SK-N-SH treated with all-trans-retinoic acid at 6 μM for 48 hours (cell line): Measurements from ENCODE around the gene TRIM2.

Experiments
- ARNTL ChIP-seq: fragments of 450-650 bp; formaldehyde crosslinking; IDR thresholded peaks from 2 replicates; pipeline ENCODE4 v1.5.0; 2020; ENCODE audit warnings: low read depth, mild to moderate bottlenecking, moderate library complexity, borderline replicate concordance
- BACH2 ChIP-seq: fragments of 250-450 bp; sonication (Bioruptor Pico); IDR thresholded peaks from 2 replicates; pipeline ENCODE4 v1.9.0; 2021; ENCODE audit warnings: mild to moderate bottlenecking, borderline replicate concordance
- CREB5 ChIP-seq: fragments of 250-450 bp; sonication (Bioruptor Pico); IDR thresholded peaks from 2 replicates; pipeline ENCODE4 v1.5.1; 2020; ENCODE audit warnings: low read depth, mild to moderate bottlenecking, moderate library complexity
- CSRNP3 ChIP-seq: fragments of 250-450 bp; sonication (Bioruptor Pico); IDR thresholded peaks from 2 replicates; pipeline ENCODE4 v1.5.1; 2021; ENCODE audit warnings: mild to moderate bottlenecking, moderate library complexity
- ESRRG ChIP-seq: fragments of 250-450 bp; sonication (Bioruptor Pico); IDR thresholded peaks from 2 replicates; pipeline ENCODE4 v1.6.1; 2021; ENCODE audit warnings: mild to moderate bottlenecking
- ISL1 ChIP-seq: fragments of 250-450 bp; sonication (Bioruptor Pico); IDR thresholded peaks from 2 replicates; pipeline ENCODE4 v2.1.2; 2022; ENCODE audit warnings: mild to moderate bottlenecking, moderate library complexity
- PPARA ChIP-seq: fragments of 250-450 bp; sonication (Bioruptor Pico); IDR thresholded peaks from 2 replicates; pipeline ENCODE4 v1.5.0; 2020; ENCODE audit warnings: mild to moderate bottlenecking, borderline replicate concordance
- RARB ChIP-seq: fragments of 250-450 bp; sonication (Bioruptor Pico); IDR thresholded peaks from 2 replicates; pipeline ENCODE4 v1.8.0; 2021; ENCODE audit warnings: mild to moderate bottlenecking, moderate library complexity
- TCF4 ChIP-seq: fragments of 250-450 bp; sonication (Bioruptor Pico); IDR thresholded peaks from 2 replicates; pipeline ENCODE4 v1.8.0; 2021; ENCODE audit warnings: mild to moderate bottlenecking, moderate library complexity, borderline replicate concordance
- TOX ChIP-seq: fragments of 250-450 bp; sonication (Bioruptor Pico); IDR thresholded peaks from 2 replicates; pipeline ENCODE4 v1.8.0; 2021; ENCODE audit warnings: mild to moderate bottlenecking, moderate library complexity, borderline replicate concordance
- TSHZ2 ChIP-seq: fragments of 250-450 bp; sonication (Bioruptor Pico); IDR thresholded peaks from 2 replicates; pipeline ENCODE4 v1.5.0; 2020; ENCODE audit warnings: mild to moderate bottlenecking, moderate library complexity
- ZC3H10 ChIP-seq: fragments of 250-450 bp; sonication (Bioruptor Pico); IDR thresholded peaks from 2 replicates; pipeline ENCODE4 v1.5.1; 2021; ENCODE audit warnings: mild to moderate bottlenecking, moderate library complexity
- ZFP3 ChIP-seq: fragments of 250-450 bp; sonication (Bioruptor Pico); IDR thresholded peaks from 2 replicates; pipeline ENCODE4 v1.5.0; 2020; ENCODE audit warnings: mild to moderate bottlenecking, moderate library complexity
- ZFP30 ChIP-seq: fragments of 450-650 bp; formaldehyde crosslinking; IDR thresholded peaks from 2 replicates; pipeline ENCODE4 v1.5.0; 2022; ENCODE audit warnings: mild to moderate bottlenecking, moderate library complexity

GRCh38 chr4:153345012-153345981, 141.1 kb downstream of the TRIM2 start:
- TF ChIP-seq TOX (CRISPR knock-in tag) = no peak
- TF ChIP-seq ZFP30 = no peak
- TF ChIP-seq RARB (CRISPR knock-in tag) = no peak
- TF ChIP-seq ISL1 (CRISPR knock-in tag) = no peak
- no peak for TF ChIP-seq BACH2 (CRISPR knock-in tag)
- TF ChIP-seq PPARA (CRISPR knock-in tag) = no peak
- TF ChIP-seq ESRRG (CRISPR knock-in tag) = no peak
- TF ChIP-seq CREB5 = no peak
- no peak for TF ChIP-seq ARNTL (CRISPR knock-in tag)
- TF ChIP-seq TCF4 (CRISPR knock-in tag) = no peak
- TF ChIP-seq ZC3H10 (CRISPR knock-in tag) = no peak
- TF ChIP-seq CSRNP3 (CRISPR knock-in tag) = no peak
- no peak for TF ChIP-seq TSHZ2
- TF ChIP-seq ZFP3 (CRISPR knock-in tag) = no peak
